NCI-H146 (cell line): ENCODE results near the gene AP4B1.

Experiments
- DNase-seq: peaks from one replicate; lab custom pipeline; 2025; lab: John Stamatoyannopoulos, UW

The AP4B1 gene

DNA sequence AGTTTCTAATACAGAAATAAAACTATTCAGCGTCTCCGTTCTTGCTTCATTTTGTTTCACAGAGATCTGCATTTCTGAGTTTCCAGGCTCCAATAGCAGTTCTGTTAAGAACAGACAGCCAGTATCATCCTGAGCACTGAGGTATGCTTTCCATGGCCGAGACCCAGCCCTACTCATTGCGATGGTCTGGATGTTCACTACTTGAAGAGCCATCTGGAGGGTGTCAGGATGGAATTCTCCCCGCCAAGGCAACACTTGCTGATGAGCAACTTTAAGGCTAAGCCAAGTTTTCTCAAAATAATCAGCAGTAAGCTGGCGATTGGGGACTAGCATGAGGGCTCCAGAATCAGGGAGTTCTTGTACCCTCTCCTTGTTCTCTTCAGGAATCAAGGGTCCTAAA lies 9.5 kb downstream of the AP4B1 start:
- no peak for DNase-seq

DNA sequence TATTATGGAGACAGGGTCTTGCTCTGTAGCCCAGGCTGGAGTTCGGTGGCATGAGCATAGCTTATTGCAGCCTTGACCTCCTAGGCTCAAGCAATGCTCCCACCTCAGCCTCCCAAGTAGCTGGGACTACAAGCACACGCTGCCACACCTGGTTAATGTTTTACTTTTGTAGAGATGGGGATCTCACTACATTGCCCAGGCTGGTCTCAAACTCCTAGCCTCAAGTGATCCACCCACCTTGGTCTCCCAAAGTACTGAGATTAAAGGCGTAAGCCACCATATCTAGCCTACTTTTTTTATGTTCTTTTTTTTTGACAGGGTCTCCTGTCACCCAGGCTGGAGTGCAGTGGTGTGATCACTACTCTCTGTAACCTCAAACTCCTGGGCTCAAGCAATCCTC lies 11.3 kb downstream of the AP4B1 start:
- no peak for DNase-seq

DNA sequence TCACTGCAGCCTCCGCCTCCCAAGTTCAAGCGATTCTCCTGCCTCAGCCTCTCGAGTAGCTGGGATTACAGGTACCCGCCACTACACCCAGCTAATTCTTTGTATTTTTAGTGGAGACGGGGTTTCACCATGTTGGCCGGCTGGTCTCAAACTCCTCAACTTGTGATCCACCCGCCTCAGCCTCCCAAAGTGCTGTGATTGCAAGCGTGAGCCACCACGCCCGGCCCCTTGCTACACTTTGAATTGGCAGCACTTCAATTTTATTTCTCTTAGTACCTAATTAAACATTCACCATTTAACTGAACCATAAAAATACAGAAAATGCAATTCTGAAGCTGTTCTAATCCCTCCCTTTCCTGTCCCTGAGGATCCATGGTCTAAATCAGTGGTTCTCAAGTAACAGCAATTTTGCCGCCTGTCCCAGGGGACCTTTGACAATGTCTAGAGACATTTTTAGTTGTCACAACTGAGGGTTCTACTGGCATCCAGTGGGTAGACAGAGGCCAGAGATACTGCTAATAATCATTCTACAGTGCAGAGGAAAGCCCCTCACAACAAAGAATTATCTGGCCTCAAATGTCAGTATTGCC lies 12.9 kb downstream of the AP4B1 start:
- no peak for DNase-seq

DNA sequence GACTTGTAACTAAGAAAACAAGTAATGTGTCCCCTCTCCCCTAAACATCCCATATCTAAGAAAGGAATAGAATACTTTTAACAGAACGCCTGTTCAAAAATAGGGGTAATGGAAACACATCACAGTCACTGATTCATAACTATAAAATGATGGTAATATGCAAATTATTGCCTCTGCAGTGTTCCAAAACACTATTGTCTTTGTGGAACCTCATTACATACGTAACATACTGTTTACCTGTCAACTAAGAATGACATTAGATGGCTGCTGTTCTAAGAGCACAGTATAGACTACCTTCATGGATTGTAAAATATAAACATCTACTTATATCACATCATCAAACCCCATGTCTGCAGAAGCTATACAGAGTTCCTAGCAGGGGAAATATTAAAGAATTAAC lies 13.8 kb downstream of the AP4B1 start:
- no peak for DNase-seq

DNA sequence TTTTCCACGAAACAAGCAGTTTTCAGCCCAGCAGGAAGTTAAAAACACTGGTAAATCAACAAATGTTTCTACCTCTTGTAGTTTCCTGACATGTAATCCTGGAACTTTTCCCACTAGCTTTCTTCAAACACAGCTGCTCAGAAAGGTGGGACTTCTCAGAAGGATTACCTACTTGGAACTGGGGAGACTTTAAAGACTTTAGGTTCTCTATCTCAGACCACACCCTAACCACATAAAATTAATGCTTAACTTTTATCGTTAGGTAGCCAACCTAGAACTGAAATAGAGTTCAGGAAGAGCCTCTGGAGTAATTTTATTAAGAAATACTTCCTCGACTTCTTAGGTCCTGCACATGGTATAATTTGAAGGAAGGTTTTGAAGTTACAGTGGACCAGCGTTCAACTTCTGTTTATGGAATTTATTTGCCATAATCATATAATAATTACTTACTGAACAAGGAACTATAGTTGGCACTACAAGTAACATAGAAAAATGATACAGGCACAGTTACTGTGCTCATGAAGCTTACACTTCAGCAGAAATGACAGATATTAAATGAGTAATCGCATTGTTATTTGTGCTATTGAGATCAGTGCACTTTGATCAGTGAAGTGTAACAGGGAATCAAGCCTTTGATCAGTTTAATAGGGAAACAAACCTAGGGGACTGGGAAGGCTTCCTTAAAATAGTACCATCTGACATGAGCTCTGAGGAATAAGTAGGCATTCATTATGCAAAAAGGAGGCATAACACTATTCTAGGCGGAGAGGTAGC lies 17.0 kb downstream of the AP4B1 start, which contains the start of gene BCL2L15:
TSS of gene BCL2L15 (minus strand) at position 180 of the 774 bp plus-strand sequence. CDS start 206 bp downstream, outside the sequence.
- DNase-seq: no peak

DNA sequence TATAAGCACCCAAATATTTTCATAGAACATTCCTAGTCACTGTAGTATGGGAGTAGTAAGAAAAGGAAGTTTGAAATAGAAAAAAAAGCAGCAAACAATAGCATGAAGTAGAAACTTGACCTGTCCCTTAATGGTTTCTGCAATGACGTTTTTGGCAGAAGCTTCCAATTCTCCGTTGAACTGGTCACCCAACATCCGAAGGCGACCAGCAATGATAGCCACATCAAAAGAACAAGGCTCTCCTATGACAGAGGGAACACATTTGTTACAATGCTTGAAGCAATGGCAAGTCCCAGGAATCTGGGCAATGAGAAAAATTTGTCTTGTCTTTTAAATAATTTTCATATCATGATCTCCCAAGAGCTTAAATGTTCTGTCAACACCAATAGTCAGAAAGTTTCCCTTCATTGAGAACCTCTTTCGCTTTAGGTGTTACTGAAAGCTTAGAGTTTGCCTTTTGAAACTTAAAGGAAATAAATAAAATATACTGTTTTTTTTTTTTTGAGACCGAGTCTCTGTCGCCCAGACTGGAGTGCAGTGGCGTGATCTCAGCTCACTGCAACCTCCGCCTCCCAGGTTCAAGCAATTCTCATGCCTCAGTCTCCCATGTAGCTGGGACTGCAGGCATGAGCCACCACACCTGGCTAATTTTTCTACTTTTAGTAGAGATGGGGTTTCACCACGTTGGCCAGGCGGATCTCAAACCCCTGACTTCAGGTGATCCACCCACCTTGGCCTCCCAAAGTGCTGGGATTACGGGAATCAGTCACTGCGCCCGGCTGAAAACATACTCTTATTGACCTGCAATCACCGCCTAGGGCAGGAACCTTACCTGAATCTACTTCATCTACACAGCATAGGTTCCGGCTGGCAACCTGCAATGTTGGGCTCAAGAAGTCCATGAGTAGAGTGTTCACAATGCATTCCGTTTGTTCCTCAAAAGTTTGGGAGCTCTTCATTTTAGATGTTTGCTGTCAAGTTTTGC lies 17.9 kb downstream of the AP4B1 start:
- DNase-seq: no peak

DNA sequence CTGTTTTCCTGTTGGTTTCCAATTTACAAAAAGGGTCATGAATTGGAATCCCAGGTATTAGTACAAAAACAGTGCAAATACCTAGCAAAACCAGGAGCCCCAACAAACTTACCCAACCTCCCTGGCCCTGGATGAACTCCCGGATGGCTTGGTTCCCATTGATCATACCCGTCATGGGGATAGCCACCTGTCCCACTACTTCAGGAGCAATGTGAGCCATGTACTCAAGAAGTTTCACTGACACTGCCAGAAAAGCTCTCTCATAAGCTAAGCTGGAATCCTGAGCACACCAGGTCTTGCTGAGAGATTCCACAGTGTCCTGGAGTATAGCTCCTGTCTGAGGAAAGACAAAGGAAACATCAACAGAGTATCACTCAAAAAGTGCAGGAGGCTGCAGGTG lies 22.9 kb downstream of the AP4B1 start:
- no peak for DNase-seq

DNA sequence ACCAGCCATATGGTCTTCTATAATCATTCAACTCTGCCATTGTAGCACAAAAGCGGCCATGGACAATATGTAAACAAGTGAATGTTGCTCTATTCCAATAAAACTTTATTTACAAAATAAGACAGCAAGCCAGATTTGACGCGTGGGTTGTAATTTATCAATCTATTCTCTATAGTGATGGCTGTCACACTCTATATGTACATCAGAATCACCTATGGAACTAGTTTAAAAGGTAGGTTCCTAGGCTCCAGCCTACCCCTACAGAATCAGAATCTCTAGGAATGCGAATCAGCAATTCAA lies 24.9 kb downstream of the AP4B1 start:
- no peak for DNase-seq

DNA sequence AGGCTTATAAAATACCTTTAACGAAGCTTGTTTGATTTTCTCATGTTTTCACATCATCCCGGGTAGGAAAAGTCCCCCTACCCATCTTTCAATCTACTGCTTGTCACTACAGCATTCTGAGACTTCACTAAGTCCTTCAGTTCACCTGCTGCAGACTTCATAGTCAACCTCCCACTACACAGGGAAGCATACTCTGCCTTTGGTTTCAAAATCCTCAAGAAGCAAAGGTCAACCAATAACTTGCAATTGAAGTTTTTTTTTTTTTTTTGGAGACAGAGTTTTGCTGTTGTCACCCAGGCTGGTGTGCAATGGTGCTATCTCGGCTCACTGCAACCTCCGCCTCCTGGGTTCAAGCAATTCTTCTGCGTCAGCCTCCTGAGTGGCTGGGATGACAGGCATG lies 28.4 kb downstream of the AP4B1 start:
- DNase-seq: no peak

DNA sequence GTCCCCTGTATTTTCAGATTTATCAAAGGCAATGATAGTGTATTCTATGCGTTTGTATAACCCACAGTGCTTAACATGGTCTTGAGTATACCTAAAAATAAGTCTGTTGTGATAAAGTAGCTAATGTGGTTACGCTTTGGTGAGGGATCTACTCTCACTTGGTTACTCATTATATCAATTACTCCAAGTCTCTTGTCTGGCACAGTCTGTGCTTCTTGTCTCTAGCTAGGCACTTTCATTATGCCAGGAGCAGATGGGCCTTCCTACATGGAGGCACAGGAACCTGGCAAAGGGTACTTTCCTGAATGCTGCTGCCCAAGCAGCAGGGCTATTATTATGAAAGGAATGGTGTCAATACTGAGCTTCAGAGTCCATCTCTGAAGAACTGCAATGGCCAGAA lies 28.9 kb downstream of the AP4B1 start:
- DNase-seq: no peak

DNA sequence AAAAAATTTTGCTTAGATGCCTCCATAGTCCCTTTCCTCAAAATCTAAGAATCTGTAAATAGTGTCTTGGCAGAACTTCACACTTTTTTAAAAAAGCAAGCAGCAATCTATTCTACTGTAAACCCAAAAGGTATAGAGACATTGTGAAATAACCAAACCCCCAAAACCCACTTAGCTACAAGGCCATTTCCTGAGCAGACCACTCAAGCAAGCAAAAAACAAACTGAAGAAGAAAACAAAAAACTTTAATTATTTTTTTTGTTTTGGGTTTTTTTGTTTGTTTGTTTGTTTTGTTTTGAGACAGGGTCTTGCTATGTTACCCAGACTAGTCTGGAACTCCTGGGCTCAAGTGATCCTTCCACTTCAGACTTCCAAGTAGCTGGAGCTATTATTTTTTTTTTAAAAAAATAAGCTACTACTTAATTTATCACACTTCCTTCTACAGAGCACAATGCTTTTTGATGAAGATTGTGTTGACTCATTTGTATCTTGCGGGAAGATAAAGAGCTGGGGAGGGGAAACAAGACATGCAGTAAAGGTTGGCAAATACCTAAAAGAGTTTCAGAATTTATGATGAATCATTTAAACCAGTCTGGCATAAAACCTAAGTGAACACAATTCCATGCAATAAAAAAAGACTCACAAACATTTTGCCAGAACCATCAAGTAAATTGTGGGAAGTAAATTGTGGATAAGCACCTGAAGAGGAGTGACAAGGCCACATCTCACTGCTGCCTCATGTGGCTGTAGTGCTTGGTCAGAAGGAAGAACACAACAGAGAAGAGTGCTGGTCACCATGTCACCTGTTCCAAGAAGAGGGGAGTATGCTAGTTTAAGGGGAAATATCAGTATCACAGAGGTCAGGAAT lies 30.4 kb downstream of the AP4B1 start:
- no peak for DNase-seq

DNA sequence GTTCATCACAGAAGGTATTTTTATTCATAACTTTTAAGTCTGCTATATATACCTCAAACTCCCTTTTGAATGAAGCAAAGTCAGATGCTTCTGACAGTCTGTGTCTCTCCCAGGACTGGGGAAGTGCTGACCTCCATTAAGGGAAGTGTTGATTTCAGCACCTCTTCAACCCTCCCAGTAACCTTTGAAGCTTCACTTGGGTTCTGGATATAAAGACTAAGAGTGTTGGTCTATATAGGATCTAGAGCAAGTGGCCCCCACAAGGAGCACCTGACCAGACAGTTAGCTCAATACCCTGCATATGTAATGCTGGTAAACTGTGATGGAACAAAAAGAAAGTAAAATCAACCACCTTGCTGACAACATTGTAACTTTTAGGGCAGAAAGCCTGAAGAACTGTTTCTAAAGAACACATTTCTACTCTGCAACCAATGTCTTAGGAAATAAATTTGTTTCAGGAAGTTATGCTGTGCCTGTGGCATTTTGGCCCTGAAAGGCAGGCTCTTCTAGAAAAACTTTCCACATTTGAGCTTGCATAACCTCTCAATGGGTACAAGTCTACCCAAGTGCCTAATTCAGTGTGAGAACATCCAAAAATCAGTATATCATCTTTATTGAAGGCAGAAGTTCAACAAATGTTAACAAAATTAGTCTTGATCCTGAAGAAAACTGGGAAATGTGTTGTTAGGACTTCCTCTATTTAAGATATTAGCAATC lies 32.2 kb downstream of the AP4B1 start:
- no peak for DNase-seq

DNA sequence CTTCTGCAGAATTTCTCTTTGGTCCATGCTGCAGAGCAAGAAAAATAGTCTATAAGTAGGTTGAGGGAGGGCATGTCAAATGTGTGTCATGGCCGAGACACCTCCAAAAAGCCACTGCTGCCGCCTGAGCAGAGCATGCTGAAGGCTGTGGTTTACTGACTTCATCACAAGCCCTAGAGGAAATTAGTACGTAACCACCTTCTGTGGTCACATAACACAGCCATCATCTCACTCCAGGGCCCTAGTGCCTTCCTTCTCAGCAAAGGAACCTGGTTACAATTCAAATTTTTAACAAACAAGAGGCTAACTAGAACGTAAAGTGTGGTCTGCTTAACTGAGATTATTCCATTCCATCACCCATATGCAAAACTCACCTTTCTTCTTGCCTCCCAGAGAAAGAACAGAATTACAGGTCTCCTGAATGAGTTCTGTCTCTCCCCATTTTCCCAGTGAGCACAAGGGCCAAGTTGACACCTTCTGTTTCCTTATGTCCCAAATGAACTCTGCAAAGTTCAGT lies 32.9 kb downstream of the AP4B1 start, which contains the start of gene PTPN22:
TSS of gene PTPN22 (minus strand) at position 116 of the 517 bp plus-strand sequence.
- no peak for DNase-seq

DNA sequence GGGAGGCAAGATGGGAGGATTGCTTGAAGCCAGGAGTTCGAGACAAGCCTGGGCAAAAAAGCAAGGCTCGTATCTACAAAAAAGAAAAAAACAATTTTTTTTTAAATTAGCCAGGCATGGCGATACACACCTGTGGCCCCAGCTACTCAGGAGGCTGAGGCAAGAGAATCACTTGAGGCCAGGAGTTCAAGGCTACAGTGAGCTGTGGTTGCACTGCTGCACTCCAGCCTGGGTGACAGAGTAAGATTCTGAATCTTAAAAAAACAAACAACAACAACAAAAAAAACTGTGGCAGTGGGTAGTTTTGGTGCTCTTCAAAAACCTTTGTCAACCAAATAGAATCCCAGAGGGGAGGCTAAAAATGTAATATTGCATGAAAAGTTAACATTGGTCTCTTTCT lies 33.8 kb downstream of the AP4B1 start:
- no peak for DNase-seq

DNA sequence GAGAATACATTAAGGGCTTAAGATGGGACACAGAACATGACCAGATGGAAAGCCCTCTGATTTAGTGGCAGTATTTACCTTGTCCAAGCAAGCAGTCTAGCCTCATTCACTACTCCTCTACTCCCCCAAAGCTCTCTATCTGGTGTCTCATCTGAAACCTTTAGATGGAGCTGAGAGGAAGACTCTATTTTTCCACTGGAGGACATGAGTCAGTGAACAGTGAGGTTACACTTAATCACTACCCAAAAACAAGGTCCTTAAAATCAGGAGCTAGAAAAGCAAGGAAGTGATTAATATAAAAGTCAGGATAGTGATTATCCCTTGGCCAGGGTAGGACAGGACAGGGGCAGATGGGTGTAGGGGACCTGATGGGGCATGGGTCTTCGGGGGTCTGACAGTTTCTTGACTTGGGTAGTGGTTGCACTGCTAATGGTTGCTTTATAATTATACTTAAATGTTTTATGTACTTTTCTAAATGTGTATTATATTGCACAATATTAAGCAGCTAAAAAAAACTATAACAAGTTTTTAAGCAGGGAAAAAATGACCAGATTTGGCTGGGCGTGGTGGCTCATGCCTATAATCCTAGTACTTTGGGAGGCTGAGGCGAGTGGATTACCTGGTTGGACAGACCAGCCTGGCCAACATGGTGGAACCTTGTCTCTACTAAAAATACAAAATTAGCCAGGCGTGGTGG lies 36.1 kb downstream of the AP4B1 start:
- no peak for DNase-seq

DNA sequence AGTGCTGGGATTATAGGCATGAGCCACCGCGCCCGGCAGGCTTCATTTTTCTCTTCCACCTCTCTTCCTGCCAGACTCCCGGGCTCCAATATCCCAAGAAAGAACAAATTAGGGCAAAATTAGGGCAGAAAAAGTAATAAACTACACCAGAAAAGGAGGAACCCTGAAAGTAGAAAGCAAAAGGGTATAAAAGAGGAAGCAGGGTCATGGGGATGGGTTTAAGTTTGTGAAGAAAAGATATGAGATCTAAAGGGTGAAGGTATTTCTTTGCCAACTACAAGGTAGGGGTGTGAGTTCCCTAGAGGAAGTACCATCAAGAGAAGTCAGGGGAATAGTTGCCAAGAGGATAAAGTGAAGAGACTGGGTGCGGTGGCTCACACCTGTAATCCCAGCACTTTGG lies 43.0 kb downstream of the AP4B1 start:
- DNase-seq: no peak

DNA sequence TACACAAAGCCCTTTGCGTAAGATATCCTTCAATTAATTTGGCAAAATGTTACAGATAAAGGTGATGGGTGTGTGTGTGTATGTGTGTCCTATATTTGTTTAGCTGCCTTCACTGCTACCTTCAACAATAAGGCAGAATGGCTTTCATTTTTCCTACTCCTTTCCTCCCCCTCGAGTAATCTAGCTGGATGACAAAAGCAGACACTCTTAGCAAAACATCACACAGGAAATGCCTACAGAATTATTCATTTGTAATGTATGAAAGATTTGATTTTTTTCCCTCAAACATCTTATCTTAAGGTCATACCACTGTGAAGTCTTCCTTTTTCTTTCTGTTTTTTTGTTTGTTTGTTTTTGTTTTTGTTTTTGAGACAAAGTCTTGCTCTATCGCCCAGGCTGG lies 43.7 kb downstream of the AP4B1 start:
- DNase-seq: peak; percentile 2

DNA sequence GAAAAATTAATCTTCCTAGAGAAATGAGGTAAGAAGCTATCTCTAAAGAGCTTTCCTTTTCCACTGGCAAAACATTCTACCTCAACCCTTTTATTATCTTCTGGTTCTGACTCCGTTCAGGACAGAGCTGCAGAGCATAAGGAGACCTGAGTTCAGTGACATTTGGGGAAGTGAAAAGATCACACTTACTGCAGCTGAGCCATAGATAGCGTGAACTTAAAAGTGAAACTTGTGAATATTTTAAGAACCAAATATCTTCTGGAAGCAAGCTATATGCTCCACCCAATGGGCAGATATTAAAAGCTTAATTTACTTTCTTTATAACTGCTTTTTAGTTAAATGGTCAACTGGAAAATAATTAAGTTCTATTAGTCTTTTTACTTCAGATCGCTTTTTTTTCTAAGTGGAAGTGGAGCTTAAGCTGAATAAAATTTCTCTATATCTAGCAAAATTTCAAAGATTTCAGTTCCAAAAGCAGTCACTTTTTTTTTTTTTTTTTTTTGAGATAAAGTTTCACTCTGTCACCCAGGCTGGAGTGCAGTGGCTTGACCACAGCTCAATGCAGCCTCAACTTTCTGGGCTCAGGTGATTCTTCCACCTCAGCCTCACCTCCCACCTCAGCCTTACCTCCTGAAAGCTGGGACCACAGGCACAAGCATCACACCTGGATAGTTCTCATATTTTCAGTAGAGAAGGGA lies 45.0 kb downstream of the AP4B1 start:
- DNase-seq: no peak

DNA sequence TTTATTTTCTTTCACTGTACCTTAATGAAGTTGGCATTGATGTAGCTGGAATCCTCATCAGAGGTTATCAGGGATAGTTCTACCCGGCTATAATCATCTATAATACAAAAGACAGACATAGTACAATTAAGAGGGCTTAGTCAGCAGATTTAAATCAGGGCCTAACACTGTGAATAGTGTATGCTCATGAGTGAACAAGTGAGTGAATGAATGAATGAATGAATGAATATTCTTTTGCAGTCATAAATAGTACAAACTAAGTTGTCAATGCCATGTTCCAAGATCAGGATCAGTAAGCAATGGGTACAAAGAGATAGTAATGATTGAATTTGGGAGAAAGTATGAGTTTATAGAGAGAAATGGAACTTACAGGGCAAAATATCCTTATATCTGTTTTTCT lies 45.6 kb downstream of the AP4B1 start:
- DNase-seq: no peak

DNA sequence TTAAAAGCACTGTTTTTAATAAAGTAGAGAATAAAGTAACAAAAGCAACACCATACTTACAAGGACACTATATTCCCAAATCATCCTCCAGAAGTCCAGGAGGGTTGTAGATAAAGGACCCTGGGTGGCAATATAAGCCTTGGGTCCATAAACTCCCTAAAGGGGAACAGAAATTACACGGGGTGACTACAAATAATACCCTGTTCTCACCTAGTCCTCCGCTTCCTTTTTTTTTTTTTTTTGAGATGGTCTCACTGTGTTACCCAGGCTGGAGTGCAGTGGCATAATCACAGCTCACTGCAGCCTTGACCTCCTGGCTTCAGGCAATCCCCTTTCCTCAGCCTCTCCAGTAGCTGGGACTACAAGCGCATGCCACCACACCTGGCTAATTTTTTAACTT lies 46.2 kb downstream of the AP4B1 start:
- DNase-seq: no peak
